Measurements from ENCODE around the gene NUP214. TPM values are rescaled to one million over a fixed set of nuclear protein-coding genes. Genes with fewer than 3 reads are reported as not detected.

NUP214 gene
- total and polyA plus RNA-seq, 2 of the 4 experiments (the other 2 are of a cell fraction) = 7.9 to 13.4 TPM

DNA sequence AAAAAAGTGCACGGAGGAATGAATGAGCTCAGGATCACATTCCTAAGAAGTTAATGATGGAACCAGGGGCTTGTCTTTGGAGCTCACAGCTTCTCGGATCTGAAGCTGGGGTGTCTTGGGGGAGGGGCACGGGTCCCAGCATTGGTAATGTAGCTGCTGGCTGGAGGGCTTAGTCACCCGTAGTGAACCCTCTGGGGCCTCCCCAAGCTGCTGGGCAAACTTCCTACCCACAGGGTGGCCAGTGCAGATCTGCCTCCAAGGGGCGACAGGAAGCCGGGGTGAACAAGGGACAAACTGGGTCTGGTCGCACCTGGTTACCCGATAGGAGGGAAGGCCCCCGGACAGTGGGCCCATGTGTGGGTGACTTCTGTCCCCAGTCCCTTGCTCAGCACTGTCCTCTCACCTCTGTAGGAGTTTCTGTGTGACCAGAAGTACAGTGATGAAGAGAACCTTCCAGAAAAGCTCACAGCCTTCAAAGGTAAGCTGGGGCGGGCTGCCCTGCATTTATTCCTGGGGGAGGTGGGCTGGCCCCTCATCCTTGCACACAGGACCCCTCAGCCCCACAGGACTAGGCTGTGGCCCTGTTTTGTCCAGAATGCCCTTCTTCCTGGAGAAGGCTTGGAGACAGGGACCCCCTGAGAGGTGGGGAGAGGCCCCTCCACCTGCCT is 14.1 kb upstream of the NUP214 start:
- no peak overlapping the region for H4K8ac ChIP-seq (ENCODE audit: low read depth in 2 of 2, low read length in 2 of 2)
- no peaks in the 10 kb centered on the region; the same call in 1 of the 2 replicates for H4K20me1 ChIP-seq (ENCODE audit: insufficient read depth, low read length)
- no peak for DNase-seq
- H2AFZ ChIP-seq (replicated peaks; ENCODE audit: low read length, poor library complexity) = no peak overlapping the region
- no peak overlapping the region for H4K5ac ChIP-seq (ENCODE audit: low read depth, low read length)
- no TSS peak for BruUV-seq (replicated peaks)
- CTCF ChIA-PET = no interaction called here
- intact Hi-C loops (cut with micrococcal nuclease) (no loop called here), dilution Hi-C loops (cut with HindIII; ENCODE audit: low sequenced_read_pairs, unreplicated experiment) (no loop called here), in situ Hi-C loops (cut with MboI; ENCODE audit: low sequenced_read_pairs) (no loop called here)
- H4K91ac ChIP-seq (ENCODE audit: insufficient read depth, low read depth, low read length) = no peak overlapping the region
- H3K18ac ChIP-seq (ENCODE audit: low read depth, low read length) = no peak overlapping the region
- no peak overlapping the region for H2AK9ac ChIP-seq (replicated peaks; ENCODE audit: low read depth, low read length, poor library complexity)
- POLR2A ChIA-PET (ENCODE audit: unreplicated experiment) = interaction anchor here (0.5 kb wide), 1 partner anchor 21 kb away, joined by 4 read pairs; no protein-coding TSS in a partner anchor
- no peaks in the 10 kb centered on the region for H3K4me1 ChIP-seq (ENCODE audit: control insufficient read depth, insufficient read depth, low read length)
- H3K4ac ChIP-seq (ENCODE audit: low read depth, low read length) = no peak overlapping the region
- 0% methylated on average over 1 of the region's 10 CpGs; no CpG with 5 or more reads in 1 of the 2 experiments for WGBS, 2 experiments (ENCODE audit: extremely low coverage in 2 of 2, insufficient read length in 1 of 2)
- no peak overlapping the region for H3K23ac ChIP-seq (ENCODE audit: low read depth, low read length)
- H2AK5ac ChIP-seq (ENCODE audit: low read depth, low read length) = no peak overlapping the region
- H3K36me3 ChIP-seq (ENCODE audit: control insufficient read depth, insufficient read depth, low read length) = no peaks in the 10 kb centered on the region
- TF ChIP-seq NFE2L2 (IDR thresholded peaks at IDR 0.05; ENCODE audit: low read depth, low read length) = no peak
- no peak for TF ChIP-seq CEBPB (IDR thresholded peaks at IDR 0.05; ENCODE audit: low read depth, low read length)
- TF ChIP-seq RCOR1 (IDR thresholded peaks at IDR 0.05; ENCODE audit: insufficient replicate concordance, low read length) = no peak
- no peak for TF ChIP-seq RAD21 (IDR thresholded peaks at IDR 0.05; ENCODE audit: low read length)
- TF ChIP-seq, protein P1, sequence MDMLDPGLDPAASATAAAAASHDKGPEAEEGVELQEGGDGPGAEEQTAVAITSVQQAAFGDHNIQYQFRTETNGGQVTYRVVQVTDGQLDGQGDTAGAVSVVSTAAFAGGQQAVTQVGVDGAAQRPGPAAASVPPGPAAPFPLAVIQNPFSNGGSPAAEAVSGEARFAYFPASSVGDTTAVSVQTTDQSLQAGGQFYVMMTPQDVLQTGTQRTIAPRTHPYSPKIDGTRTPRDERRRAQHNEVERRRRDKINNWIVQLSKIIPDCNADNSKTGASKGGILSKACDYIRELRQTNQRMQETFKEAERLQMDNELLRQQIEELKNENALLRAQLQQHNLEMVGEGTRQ (IDR thresholded peaks at IDR 0.05; ENCODE audit: low read depth, low read length) = no peak
- TF ChIP-seq, protein P2, sequence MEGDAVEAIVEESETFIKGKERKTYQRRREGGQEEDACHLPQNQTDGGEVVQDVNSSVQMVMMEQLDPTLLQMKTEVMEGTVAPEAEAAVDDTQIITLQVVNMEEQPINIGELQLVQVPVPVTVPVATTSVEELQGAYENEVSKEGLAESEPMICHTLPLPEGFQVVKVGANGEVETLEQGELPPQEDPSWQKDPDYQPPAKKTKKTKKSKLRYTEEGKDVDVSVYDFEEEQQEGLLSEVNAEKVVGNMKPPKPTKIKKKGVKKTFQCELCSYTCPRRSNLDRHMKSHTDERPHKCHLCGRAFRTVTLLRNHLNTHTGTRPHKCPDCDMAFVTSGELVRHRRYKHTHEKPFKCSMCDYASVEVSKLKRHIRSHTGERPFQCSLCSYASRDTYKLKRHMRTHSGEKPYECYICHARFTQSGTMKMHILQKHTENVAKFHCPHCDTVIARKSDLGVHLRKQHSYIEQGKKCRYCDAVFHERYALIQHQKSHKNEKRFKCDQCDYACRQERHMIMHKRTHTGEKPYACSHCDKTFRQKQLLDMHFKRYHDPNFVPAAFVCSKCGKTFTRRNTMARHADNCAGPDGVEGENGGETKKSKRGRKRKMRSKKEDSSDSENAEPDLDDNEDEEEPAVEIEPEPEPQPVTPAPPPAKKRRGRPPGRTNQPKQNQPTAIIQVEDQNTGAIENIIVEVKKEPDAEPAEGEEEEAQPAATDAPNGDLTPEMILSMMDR (conservative IDR thresholded peaks at IDR 0.05; ENCODE audit: low read depth, low read length) = no peak
- no peak for TF ChIP-seq SMC3 (IDR thresholded peaks at IDR 0.05; ENCODE audit: low read depth, low read length)
- no peak for TF ChIP-seq CHD1 (IDR thresholded peaks at IDR 0.05; ENCODE audit: low read depth, low read length)
- no peak for TF ChIP-seq POLR2A (IDR thresholded peaks at IDR 0.05; ENCODE audit: low read depth, low read length)
- no peak for TF ChIP-seq BHLHE40 (IDR thresholded peaks at IDR 0.05; ENCODE audit: low read depth, low read length)
- TF ChIP-seq MAFK (IDR thresholded peaks at IDR 0.05; ENCODE audit: low read depth, low read length) = no peak
- H2BK120ac ChIP-seq (ENCODE audit: low read depth, low read length) = no peak overlapping the region
- H2BK15ac ChIP-seq (ENCODE audit: low read depth, low read length) = no peak overlapping the region
- no peak; the same call in 1 of the 2 replicates for ATAC-seq (ENCODE audit: low read depth)
- H3K4me2 ChIP-seq (ENCODE audit: low read depth, low read length) = no peak overlapping the region
- no peak overlapping the region for H3K56ac ChIP-seq (ENCODE audit: extremely low read depth, insufficient read depth, low read length)
- no peaks in the 10 kb centered on the region for H3K9me3 ChIP-seq (ENCODE audit: control insufficient read depth, insufficient read depth, low read length)
- no peak overlapping the region for H2BK20ac ChIP-seq (ENCODE audit: low read depth, low read length)
- no peaks in the 10 kb centered on the region for H3K79me1 ChIP-seq (ENCODE audit: low read depth in 1 of 2, low read length in 2 of 2)
- H3K14ac ChIP-seq (replicated peaks; ENCODE audit: low read depth, low read length) = no peak overlapping the region
- H3K27ac ChIP-seq (ENCODE audit: insufficient read depth, low read length) = no peak overlapping the region
- no peak overlapping the region for H2BK5ac ChIP-seq (ENCODE audit: low read depth, low read length, poor library complexity, severe bottlenecking)
- peaks cover 17% of the 10 kb centered on the region for H3K27me3 ChIP-seq (ENCODE audit: control insufficient read depth, insufficient read depth, low read length)
- H3K9me1 ChIP-seq (ENCODE audit: insufficient read depth, low read length) = no peaks in the 10 kb centered on the region
- no peak overlapping the region for H3K9ac ChIP-seq (ENCODE audit: low read depth, low read length)
- H3K4me3 ChIP-seq (ENCODE audit: insufficient read depth, low read depth, low read length) = no peak overlapping the region
